ENCODE measurements around the gene PTPRZ1. TPM values are rescaled to one million over a fixed set of nuclear protein-coding genes. Genes with fewer than 3 reads are reported as not detected.

The PTPRZ1 gene
- total and polyA plus RNA-seq, 4 donors: 0.07 to 0.17 (median 0.09) TPM; not detected in 1

DNA sequence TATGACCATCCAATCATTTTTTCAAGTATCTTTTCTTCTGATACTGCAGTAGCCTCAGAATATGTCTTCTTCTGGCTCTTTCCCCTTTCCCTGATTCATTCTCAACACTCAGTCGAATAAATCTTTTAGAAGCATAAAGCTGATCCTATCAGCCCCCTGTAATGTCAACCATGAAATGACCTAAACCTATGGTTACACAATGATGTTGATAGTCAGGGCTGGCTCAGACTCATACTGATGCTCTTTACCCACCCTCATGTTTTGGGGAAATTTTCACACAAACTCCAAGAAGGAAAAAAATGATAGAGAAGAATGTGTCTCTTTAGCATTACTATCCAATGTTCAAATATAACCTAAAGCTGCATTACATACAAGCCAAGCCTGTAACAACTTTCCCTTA lies 195.1 kb downstream of the PTPRZ1 start:
- H3K4me3 ChIP-seq (ENCODE audit: low read depth in 1 of 3, low read length in 3 of 3): no peak overlapping the region
- TF ChIP-seq, protein P1, sequence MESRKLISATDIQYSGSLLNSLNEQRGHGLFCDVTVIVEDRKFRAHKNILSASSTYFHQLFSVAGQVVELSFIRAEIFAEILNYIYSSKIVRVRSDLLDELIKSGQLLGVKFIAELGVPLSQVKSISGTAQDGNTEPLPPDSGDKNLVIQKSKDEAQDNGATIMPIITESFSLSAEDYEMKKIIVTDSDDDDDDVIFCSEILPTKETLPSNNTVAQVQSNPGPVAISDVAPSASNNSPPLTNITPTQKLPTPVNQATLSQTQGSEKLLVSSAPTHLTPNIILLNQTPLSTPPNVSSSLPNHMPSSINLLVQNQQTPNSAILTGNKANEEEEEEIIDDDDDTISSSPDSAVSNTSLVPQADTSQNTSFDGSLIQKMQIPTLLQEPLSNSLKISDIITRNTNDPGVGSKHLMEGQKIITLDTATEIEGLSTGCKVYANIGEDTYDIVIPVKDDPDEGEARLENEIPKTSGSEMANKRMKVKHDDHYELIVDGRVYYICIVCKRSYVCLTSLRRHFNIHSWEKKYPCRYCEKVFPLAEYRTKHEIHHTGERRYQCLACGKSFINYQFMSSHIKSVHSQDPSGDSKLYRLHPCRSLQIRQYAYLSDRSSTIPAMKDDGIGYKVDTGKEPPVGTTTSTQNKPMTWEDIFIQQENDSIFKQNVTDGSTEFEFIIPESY (IDR thresholded peaks at IDR 0.05): no peak
- TF ChIP-seq, protein P2, sequence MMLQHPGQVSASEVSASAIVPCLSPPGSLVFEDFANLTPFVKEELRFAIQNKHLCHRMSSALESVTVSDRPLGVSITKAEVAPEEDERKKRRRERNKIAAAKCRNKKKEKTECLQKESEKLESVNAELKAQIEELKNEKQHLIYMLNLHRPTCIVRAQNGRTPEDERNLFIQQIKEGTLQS (IDR thresholded peaks at IDR 0.05): no peak
- TF ChIP-seq, protein P3, sequence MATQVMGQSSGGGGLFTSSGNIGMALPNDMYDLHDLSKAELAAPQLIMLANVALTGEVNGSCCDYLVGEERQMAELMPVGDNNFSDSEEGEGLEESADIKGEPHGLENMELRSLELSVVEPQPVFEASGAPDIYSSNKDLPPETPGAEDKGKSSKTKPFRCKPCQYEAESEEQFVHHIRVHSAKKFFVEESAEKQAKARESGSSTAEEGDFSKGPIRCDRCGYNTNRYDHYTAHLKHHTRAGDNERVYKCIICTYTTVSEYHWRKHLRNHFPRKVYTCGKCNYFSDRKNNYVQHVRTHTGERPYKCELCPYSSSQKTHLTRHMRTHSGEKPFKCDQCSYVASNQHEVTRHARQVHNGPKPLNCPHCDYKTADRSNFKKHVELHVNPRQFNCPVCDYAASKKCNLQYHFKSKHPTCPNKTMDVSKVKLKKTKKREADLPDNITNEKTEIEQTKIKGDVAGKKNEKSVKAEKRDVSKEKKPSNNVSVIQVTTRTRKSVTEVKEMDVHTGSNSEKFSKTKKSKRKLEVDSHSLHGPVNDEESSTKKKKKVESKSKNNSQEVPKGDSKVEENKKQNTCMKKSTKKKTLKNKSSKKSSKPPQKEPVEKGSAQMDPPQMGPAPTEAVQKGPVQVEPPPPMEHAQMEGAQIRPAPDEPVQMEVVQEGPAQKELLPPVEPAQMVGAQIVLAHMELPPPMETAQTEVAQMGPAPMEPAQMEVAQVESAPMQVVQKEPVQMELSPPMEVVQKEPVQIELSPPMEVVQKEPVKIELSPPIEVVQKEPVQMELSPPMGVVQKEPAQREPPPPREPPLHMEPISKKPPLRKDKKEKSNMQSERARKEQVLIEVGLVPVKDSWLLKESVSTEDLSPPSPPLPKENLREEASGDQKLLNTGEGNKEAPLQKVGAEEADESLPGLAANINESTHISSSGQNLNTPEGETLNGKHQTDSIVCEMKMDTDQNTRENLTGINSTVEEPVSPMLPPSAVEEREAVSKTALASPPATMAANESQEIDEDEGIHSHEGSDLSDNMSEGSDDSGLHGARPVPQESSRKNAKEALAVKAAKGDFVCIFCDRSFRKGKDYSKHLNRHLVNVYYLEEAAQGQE (IDR thresholded peaks at IDR 0.05): no peak
- no peak for TF ChIP-seq FOXA1 (IDR thresholded peaks at IDR 0.05)
- no peak for DNase-seq (ENCODE audit: low spot score)
- no peaks in the 10 kb centered on the region for H3K27me3 ChIP-seq (ENCODE audit: control insufficient read depth in 4 of 4, insufficient read depth in 4 of 4, low read length in 3 of 4)
- WGBS: 82% methylated on average over 1 of the region's 1 CpG
- H3K27ac ChIP-seq (ENCODE audit: low read depth in 1 of 2, low read length in 2 of 2): no peak overlapping the region
- H3K4me1 ChIP-seq (ENCODE audit: control insufficient read depth in 4 of 4, insufficient read depth in 4 of 4, low read length in 3 of 4): no peaks in the 10 kb centered on the region
- no peaks in the 10 kb centered on the region for H3K36me3 ChIP-seq (ENCODE audit: control insufficient read depth in 4 of 4, insufficient read depth in 3 of 4, low read depth in 1 of 4, low read length in 3 of 4)
- no peaks in the 10 kb centered on the region for H3K9me3 ChIP-seq (ENCODE audit: control insufficient read depth in 4 of 4, low read length in 3 of 4)
- no peak overlapping the region for H3K9ac ChIP-seq (ENCODE audit: low read depth in 1 of 2, low read length in 2 of 2)

DNA sequence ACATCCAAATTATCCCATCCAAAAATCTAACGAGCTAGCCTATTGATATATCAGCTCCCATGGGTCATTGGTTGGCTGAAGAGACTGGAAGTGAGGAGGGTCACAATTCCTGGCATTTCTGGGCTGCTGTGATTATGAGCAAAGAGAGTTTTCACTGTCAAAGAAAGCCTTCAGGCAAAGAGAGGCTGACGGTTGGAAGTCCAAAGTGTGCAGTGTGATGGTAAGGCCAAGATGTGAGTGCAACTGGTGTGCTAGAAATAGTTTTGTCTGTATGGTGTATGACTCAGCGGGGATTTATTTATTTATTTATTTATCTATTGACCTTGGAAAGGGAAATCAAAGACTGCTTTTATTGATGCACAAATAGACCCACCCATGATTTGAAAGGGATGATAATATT lies 196.0 kb downstream of the PTPRZ1 start:
- Histone ChIP-seq H3K4me1 (ENCODE audit: control insufficient read depth in 4 of 4, insufficient read depth in 4 of 4, low read length in 3 of 4) (no peaks in the 10 kb centered on the region), H3K4me3 (ENCODE audit: low read depth in 1 of 3, low read length in 3 of 3) (no peak overlapping the region), H3K9me3 (ENCODE audit: control insufficient read depth in 4 of 4, low read length in 3 of 4) (no peaks in the 10 kb centered on the region), H3K9ac (ENCODE audit: low read depth in 1 of 2, low read length in 2 of 2) (no peak overlapping the region), H3K36me3 (ENCODE audit: control insufficient read depth in 4 of 4, insufficient read depth in 3 of 4, low read depth in 1 of 4, low read length in 3 of 4) (peaks cover 0 to 5% (median 3%) of the 10 kb centered on the region in 4 donors), H3K27me3 (ENCODE audit: control insufficient read depth in 4 of 4, insufficient read depth in 4 of 4, low read length in 3 of 4) (no peaks in the 10 kb centered on the region), H3K27ac (ENCODE audit: low read depth in 1 of 2, low read length in 2 of 2) (no peak overlapping the region)
- WGBS: 68% methylated on average over 3 of the region's 3 CpGs
- no peak for DNase-seq (ENCODE audit: low spot score)
- no peak for TF ChIP-seq EGR1 (IDR thresholded peaks at IDR 0.05; ENCODE audit: low read depth in 2 of 2)
- TF ChIP-seq FOXA1 (IDR thresholded peaks at IDR 0.05): no peak
- TF ChIP-seq JUND (IDR thresholded peaks at IDR 0.05): no peak
- TF ChIP-seq SP1 (IDR thresholded peaks at IDR 0.05): no peak
- TF ChIP-seq, protein P1 (IDR thresholded peaks at IDR 0.05): no peak
- TF ChIP-seq, protein P4, sequence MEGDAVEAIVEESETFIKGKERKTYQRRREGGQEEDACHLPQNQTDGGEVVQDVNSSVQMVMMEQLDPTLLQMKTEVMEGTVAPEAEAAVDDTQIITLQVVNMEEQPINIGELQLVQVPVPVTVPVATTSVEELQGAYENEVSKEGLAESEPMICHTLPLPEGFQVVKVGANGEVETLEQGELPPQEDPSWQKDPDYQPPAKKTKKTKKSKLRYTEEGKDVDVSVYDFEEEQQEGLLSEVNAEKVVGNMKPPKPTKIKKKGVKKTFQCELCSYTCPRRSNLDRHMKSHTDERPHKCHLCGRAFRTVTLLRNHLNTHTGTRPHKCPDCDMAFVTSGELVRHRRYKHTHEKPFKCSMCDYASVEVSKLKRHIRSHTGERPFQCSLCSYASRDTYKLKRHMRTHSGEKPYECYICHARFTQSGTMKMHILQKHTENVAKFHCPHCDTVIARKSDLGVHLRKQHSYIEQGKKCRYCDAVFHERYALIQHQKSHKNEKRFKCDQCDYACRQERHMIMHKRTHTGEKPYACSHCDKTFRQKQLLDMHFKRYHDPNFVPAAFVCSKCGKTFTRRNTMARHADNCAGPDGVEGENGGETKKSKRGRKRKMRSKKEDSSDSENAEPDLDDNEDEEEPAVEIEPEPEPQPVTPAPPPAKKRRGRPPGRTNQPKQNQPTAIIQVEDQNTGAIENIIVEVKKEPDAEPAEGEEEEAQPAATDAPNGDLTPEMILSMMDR (IDR thresholded peaks at IDR 0.05; ENCODE audit: low read depth, low read length, missing input control): no peak
- no peak for TF ChIP-seq GABPA (IDR thresholded peaks at IDR 0.05 in 1 of 2, conservative IDR thresholded peaks at IDR 0.05 in 1 of 2)
- TF ChIP-seq, protein P3 (IDR thresholded peaks at IDR 0.05): no peak
